Measurements from ENCODE around the gene CCDC81. TPM values are rescaled to one million over a fixed set of nuclear protein-coding genes. Genes with fewer than 3 reads are reported as not detected.
A peak's percentile ranks its signal among the peaks of the same experiment; 100 is the strongest.

The CCDC81 gene
- polyA plus RNA-seq, 1 experiment = 4.3 TPM

- DNase-seq (ENCODE audit: low read depth) = no peak
- Histone ChIP-seq H3K4me3 (ENCODE audit: low read depth, low read length) (no peak overlapping the region), H3K36me3 (ENCODE audit: control insufficient read depth, insufficient read depth, low read length) (no peaks in the 10 kb centered on the region), H3K27me3 (ENCODE audit: control insufficient read depth, insufficient read depth, low read length) (no peaks in the 10 kb centered on the region)
- TF ChIP-seq, protein P1, sequence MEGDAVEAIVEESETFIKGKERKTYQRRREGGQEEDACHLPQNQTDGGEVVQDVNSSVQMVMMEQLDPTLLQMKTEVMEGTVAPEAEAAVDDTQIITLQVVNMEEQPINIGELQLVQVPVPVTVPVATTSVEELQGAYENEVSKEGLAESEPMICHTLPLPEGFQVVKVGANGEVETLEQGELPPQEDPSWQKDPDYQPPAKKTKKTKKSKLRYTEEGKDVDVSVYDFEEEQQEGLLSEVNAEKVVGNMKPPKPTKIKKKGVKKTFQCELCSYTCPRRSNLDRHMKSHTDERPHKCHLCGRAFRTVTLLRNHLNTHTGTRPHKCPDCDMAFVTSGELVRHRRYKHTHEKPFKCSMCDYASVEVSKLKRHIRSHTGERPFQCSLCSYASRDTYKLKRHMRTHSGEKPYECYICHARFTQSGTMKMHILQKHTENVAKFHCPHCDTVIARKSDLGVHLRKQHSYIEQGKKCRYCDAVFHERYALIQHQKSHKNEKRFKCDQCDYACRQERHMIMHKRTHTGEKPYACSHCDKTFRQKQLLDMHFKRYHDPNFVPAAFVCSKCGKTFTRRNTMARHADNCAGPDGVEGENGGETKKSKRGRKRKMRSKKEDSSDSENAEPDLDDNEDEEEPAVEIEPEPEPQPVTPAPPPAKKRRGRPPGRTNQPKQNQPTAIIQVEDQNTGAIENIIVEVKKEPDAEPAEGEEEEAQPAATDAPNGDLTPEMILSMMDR (IDR thresholded peaks at IDR 0.05; ENCODE audit: insufficient read depth, low read depth, low read length) = no peak
- CTCF ChIA-PET = interaction anchor here (1.5 kb wide), 2 partner anchors 9 kb away, joined by 4 read pairs; no protein-coding TSS in a partner anchor
- POLR2A ChIA-PET = no interaction called here
Observed at GRCh38 chr11:86447763-86448480, 73.2 kb downstream of the CCDC81 start.

GRCh38 chr11:86449993-86450629 is 75.4 kb downstream of the CCDC81 start:
- ChIA-PET POLR2A (no interaction called here), CTCF (interaction anchor here (1.0 to 1.7 kb wide), 2 partner anchors 8 to 595 kb away, joined by 4 to 5 read pairs; partner anchors contain the start of gene CCDC83)
- Histone ChIP-seq H3K4me3 (ENCODE audit: low read depth, low read length) (no peak overlapping the region), H3K36me3 (ENCODE audit: control insufficient read depth, insufficient read depth, low read length) (no peaks in the 10 kb centered on the region), H3K27me3 (ENCODE audit: control insufficient read depth, insufficient read depth, low read length) (no peaks in the 10 kb centered on the region)
- TF ChIP-seq, protein P1 (IDR thresholded peaks at IDR 0.05; ENCODE audit: insufficient read depth, low read depth, low read length) = no peak
- DNase-seq (ENCODE audit: low read depth) = no peak

GRCh38 chr11:86453290-86454030 is 78.8 kb downstream of the CCDC81 start:
- DNase-seq (ENCODE audit: low read depth) = no peak
- Histone ChIP-seq H3K27me3 (ENCODE audit: control insufficient read depth, insufficient read depth, low read length) (no peaks in the 10 kb centered on the region), H3K36me3 (ENCODE audit: control insufficient read depth, insufficient read depth, low read length) (no peaks in the 10 kb centered on the region), H3K4me3 (ENCODE audit: low read depth, low read length) (no peak overlapping the region)
- ChIA-PET CTCF (interaction anchor here (0.5 to 5.6 kb wide), 6 partner anchors 12 to 362 kb away, joined by 3 to 41 read pairs (median 4); no protein-coding TSS in a partner anchor), POLR2A (no interaction called here)
- TF ChIP-seq, protein P1 (IDR thresholded peaks at IDR 0.05; ENCODE audit: insufficient read depth, low read depth, low read length) = no peak

DNA sequence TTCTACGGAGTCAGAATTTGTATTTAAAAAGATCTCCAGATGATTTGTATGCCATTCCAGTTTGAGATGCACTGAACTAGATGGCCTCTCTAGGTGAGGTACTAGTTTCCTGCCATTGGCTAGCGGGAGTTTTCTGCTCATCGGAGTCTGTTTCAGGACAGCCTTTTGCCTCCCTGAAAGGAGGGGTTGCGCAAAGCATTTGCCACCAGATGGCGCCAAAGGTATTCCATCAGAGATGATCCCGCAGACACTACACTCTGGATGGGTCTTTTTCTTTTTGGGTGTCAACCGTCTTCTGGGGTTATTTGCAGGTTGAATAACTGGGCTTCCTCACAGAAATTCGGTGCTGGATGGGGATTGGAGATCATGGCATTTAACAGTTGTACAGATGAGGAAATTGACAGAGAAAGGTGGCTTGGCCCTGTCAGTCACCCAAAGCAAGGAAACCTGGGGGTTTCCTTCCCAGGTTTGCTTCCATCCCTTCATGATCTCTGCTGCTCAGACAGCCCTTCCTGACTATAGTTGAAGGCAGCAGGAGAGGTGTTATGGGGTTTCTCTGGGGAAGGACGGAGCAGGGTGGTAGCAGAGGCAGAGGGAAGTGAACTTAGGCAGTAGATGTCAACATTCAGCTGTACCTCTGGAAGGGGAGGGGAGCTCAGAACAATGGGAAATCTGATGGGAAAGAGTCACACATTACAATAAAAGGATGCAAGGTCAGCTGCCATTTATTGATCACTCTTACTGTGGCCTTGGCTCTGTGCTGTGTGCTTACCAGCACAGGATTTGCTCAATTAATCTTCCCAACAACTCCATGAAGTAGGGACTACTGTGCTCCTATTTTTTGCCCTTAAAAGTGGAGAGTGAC is 81.6 kb downstream of the CCDC81 start:
- POLR2A ChIA-PET = no interaction called here

More for the DNA sequence above, 81.6 kb downstream of the CCDC81 start:
- CTCF ChIA-PET = interaction anchor here (0.6 to 5.6 kb wide), 20 partner anchors 9 to 462 kb away, joined by 3 to 41 read pairs (median 4); no protein-coding TSS in a partner anchor
- TF ChIP-seq, protein P1 (IDR thresholded peaks at IDR 0.05; ENCODE audit: insufficient read depth, low read depth, low read length) = peak; percentile 89
- no peak for DNase-seq (ENCODE audit: low read depth)
- H3K36me3 ChIP-seq (ENCODE audit: control insufficient read depth, insufficient read depth, low read length) = no peaks in the 10 kb centered on the region
- no peaks in the 10 kb centered on the region for H3K27me3 ChIP-seq (ENCODE audit: control insufficient read depth, insufficient read depth, low read length)
- no peak overlapping the region for H3K4me3 ChIP-seq (ENCODE audit: low read depth, low read length)

Data from BJ (cell line).